Fibroblast of peridontal ligament (primary cell): ENCODE measurements around the gene SMIM38.

ENCODE experiments used
- DNase-seq: peaks from one replicate; pipeline ENCODE4 v3.0.0-alpha.2; 2010; ENCODE audit errors: extremely low read depth

SMIM38 gene

GRCh38 chr11:69159150-69159852 is 3.6 kb downstream of the SMIM38 start:
- no peak for DNase-seq

GRCh38 chr11:69160296-69161116 is 4.8 kb downstream of the SMIM38 start:
- DNase-seq, result no peak

- no peak for DNase-seq
Observed at GRCh38 chr11:69161117-69161407, 5.3 kb downstream of the SMIM38 start.

DNA sequence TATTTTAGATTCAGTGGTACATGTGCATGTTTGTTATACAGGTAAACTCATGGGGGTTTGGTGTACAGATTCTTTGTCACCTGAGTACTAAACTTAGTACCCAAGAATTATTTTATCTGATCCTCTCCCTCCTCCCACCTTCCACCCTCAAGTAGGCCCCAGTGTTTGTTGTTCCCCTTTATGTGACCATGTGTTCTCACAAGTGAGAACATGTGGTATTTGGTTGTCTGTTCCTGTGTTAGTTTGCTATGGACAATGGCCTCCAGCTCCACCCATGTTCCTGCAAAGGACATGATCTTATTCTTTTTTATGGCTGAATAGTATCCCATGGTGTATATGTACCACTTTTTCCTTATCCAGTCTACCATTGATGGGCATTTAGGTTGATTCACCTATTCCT is 6.8 kb downstream of the SMIM38 start:
- DNase-seq, result no peak

- DNase-seq, result no peak
Observed at GRCh38 chr11:69163842-69164241, 8.1 kb downstream of the SMIM38 start.

DNA sequence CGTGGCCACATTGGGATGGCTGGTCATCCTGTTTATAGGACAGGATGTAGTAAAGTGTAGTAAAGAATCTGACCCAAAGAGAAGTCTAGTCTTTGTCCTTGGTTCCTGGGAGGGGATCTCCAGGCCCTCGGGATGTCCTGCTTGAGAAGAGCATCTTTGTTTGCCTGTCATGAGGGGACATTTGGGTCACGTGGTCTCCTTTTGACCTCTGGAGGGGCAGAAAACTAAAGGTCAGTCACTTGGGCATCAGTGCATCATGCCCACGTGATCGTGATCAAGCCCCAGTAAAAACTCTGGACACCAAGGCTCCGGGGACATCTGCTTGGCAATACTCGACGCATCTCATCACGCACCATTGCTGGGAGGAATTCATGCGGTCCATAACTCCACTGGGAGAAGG is 9.1 kb downstream of the SMIM38 start:
- DNase-seq, result peak; percentile 48

DNA sequence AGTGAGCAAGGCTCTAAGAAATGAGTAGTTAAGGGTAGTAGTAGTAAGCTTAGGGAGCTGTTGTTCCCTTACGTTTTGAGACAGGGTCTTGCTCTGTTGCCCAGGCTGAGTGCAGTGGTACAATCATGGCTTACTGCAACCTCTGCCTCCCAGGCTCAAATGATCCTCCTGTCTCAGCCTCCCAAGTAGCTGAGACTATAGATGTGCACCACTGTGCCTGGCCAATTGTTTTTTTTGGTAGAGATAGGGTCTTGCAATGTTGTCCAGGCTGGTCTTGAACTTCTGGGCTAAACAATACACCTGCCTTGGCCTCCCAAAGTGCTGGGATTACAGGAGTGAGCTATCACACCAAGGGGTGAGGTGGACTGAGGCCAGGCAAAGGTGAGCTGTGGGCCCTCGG is 10.0 kb downstream of the SMIM38 start:
- DNase-seq, result no peak

DNA sequence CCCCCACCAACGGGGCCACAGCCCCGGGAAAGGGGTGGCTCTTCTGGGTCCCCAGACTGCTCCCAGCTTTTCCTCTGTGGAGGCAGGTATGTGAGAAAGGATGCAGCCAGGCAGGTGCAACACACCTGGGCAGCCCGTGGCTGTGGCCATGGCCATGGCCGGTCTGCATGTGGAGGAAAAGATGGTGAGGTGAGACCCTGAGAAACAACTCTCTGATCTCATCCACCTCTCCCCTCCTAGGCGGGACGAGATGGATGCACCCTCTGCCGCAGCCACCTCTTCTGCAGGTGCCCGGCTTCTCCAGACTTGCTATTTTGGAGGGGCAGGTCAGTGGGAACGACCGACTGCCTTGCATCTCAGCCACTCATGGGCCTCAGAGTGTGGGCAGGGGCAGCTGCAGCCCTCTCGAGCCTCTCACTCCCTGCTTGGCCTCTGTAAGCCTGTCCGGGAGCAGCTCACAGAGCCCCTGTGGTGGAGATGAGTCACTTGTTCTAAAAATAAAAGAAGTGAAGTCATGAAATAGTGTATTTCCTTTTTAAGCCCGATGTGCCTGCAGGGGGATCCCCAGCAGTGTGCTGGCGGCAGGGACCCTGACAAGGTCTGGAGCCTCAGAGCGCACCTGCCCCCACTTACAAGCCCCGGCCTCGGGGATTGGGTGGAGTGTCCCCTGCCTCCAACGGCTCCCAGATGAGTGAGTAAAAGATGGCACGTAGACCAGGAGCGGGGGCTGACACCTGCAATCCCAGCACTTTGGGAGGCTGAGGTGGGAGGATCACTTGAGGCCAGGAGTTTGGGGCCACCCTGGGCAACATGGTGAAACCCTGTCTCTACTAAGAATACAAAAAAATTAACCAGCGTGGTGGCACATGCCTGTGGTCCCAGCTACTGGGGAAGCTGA is 10.7 kb downstream of the SMIM38 start:
- DNase-seq, result peak; percentile 81

DNA sequence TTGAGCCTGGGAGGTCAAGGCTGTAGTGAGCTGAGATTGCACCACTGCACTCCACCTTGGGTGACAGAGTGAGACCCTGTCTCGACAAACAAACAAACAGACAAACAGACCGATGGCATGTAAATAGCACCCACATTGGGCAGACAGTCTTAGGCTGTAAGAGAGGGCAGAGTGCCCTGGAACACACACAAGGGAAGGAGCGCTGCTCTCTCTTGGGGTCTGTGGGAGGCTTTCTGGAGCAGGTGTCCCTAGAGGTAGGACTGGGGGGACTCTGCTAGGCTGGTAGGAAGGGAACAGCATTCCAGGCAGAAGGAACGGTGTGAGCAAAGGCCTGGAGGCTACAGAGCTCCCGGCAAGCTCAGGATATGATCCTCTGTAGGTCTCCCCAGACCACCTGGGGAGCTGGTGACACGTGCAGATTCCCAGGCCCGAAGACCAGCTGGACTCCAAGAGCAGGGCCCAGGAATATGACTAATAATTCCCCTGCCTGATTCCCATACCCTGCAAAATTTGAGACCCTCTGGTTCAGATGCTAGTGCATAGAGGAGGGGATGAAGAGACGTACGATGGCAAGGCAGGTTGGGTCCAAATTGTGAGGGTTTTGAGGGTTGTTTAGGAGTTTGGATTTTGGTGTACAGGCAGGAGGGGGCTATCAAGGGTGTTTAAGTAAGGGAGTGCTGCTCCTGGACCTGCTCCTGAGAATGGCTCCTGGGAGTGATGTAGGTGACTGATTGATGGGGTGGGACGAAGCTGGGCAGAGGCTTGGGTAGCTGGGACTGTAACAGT is 11.6 kb downstream of the SMIM38 start:
- DNase-seq, result no peak

GRCh38 chr11:69167916-69168691 is 12.4 kb downstream of the SMIM38 start:
- peak; percentile 37 for DNase-seq

DNA sequence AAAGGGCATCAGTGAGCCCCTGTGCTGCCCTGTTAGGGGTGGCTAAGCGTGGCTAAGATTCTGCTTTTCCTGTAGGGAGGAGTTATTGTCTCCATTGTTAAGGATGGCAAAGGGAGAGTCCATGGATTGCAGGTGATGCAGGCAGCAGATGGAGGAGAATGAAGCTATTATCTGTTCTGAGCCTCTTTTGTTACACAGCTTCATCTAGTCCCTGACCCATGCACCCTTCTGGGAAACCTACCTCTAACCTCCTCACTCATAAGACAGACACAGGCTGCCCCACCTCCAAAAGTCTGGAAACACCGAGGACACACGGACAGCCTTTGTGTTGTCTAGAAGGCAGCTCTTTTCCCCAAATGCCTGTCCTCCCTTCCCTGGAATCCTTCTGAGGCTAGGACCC is 13.7 kb downstream of the SMIM38 start:
- DNase-seq, result no peak

DNA sequence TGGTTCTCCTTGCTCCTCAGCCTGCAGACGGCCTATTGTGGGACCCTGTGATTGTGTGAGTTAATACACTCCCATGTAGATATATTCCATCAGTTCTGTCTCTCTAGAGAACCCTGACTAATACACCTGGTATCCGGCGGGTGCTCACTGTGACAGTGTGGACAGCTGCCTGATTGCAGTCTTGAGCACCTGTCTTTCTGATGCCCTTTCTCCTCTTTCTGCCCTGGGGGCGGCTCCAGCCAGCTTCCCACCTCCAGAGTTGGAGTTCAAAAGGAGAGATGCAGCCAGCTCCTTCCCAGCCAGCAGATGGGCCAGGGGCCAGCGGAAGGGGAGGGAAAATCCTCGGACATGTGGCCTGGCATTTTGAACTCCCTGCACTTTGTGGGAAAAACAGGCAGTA is 15.0 kb downstream of the SMIM38 start:
- DNase-seq, result no peak

- DNase-seq, result no peak
Observed at GRCh38 chr11:69171476-69172240, 15.9 kb downstream of the SMIM38 start.

GRCh38 chr11:69172674-69173073 is 16.9 kb downstream of the SMIM38 start:
- DNase-seq, result no peak

- DNase-seq, result no peak
Observed at GRCh38 chr11:69173331-69173730, 17.6 kb downstream of the SMIM38 start.

- no peak for DNase-seq
Observed at GRCh38 chr11:69173925-69174581, 18.3 kb downstream of the SMIM38 start.

DNA sequence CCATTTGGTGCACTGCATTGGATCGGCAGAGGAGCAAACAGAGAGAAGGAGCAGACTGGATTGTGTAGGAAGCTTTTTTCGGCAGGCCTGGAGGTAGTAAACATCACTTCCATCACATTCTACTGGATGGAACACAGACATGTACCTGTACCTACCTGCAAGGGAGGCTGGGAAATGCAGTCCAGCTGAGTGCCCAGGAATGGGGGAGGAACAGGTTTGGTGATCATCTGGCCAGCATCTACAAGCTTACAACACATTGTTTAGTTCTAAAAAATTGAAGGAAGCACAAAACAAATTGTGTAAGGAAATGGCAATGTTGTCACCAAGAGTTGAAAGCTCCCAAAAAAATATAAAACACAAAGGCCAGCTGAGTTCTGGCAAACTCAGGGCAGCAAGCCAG is 19.1 kb downstream of the SMIM38 start:
- DNase-seq, result no peak

DNA sequence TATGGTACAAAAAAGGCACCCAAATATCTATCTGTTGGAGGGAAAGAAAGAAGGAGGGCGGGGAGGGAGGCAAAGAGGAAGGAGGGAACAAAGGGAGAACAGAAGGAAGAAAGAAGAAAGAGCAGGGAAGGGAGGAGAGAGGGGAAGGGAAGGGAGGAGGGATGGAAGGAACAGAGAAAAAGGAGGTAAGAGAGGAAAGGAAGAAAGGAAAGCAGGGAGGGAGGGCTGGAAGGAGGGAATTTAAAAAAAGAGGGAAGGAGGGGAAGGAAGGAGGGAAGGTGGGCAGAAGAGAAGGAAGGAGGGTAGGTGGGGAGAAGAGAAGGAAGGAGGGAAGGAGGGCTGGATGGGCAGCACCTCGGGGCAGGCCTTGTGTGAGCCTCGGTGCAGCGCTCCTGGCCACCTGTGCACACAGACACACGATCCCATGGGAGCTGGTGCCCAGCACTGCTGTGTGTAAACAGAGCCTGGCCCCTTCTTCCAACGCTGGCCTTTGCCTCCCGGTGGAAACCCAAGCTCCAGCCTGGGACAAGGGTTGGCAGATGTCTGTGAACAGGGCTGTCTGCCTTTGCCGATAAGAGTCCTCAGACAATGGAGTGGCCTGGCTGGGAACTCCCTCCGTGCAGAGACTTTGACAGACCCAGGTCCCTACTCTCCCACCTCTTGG is 23.2 kb downstream of the SMIM38 start:
- DNase-seq, result no peak

GRCh38 chr11:69180226-69180625 is 24.5 kb downstream of the SMIM38 start:
- DNase-seq, result no peak
